ENCODE results near the gene MORC1. TPM values are rescaled to one million over a fixed set of nuclear protein-coding genes. Genes with fewer than 3 reads are reported as not detected.

MORC1 gene
- total RNA-seq, 1 donor from 2014 or later, result not detected

DNA sequence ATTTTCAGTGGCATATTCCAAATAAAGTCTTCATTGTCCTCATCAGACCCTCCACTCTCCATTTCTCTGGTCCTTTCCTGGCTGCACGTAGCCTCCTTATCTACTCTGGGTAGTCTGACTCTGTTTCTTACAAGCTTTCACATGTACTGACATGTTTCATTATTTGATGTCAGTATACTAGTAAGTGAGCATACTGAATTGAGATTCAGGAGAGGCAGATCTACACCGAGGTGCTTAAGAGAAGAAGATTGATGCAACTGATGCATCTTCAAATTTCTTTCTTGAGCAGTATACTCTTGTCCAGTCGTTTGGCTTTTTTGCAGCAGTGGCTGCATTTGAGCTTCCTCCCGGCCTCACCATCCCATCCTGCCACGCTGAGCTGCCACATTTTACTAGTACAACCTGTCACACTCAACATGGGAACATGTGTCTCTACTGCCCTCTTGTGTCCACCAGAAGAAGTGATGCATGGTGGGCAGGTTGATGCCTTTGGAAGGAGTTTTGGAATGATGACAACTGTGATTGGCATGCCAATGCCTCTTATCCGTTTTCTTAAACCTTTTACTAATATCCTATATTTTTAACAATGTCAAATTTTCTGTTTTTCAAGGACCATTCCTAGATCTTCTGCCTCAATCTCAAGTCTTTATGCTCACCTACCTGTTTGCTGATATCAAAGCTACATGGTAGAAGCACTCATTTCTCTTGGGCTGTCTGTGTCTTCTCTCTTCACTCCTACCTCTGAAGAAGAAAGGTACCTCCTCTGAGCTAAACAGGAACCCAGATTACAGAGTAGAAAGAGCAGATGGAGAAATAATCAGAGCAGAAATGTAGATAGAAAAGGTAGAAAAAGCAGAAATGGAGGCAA lies 202.9 kb downstream of the MORC1 start:
- Mint-ChIP-seq H3K36me3 (ENCODE audit: low read depth) (no peaks in the 10 kb centered on the region), H3K27me3 (ENCODE audit: low read depth) (peaks cover 18% of the 10 kb centered on the region), H3K4me1 (peaks cover 3% of the 10 kb centered on the region), H3K27ac (ENCODE audit: unreplicated experiment) (no peak overlapping the region), H3K4me3 (no peak overlapping the region), H3K9me3 (no peaks in the 10 kb centered on the region)
- TF ChIP-seq, protein P1, sequence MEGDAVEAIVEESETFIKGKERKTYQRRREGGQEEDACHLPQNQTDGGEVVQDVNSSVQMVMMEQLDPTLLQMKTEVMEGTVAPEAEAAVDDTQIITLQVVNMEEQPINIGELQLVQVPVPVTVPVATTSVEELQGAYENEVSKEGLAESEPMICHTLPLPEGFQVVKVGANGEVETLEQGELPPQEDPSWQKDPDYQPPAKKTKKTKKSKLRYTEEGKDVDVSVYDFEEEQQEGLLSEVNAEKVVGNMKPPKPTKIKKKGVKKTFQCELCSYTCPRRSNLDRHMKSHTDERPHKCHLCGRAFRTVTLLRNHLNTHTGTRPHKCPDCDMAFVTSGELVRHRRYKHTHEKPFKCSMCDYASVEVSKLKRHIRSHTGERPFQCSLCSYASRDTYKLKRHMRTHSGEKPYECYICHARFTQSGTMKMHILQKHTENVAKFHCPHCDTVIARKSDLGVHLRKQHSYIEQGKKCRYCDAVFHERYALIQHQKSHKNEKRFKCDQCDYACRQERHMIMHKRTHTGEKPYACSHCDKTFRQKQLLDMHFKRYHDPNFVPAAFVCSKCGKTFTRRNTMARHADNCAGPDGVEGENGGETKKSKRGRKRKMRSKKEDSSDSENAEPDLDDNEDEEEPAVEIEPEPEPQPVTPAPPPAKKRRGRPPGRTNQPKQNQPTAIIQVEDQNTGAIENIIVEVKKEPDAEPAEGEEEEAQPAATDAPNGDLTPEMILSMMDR (conservative IDR thresholded peaks at IDR 0.05), result peak; percentile 92
- peak; percentile 40 for DNase-seq (ENCODE audit: low read depth, low spot score)

GRCh38 chr3:108909799-108910198 lies 208.1 kb downstream of the MORC1 start:
- Mint-ChIP-seq H3K4me1 (peaks cover under 1% of the 10 kb centered on the region), H3K36me3 (ENCODE audit: low read depth) (no peaks in the 10 kb centered on the region), H3K27ac (ENCODE audit: unreplicated experiment) (no peak overlapping the region), H3K9me3 (no peaks in the 10 kb centered on the region), H3K4me3 (no peak overlapping the region), H3K27me3 (ENCODE audit: low read depth) (peaks cover 4% of the 10 kb centered on the region)
- no peak for DNase-seq (ENCODE audit: low read depth, low spot score)
- TF ChIP-seq, protein P1 (conservative IDR thresholded peaks at IDR 0.05), result no peak

Other genes with a start within 250 kb of the MORC1 start
- not detected in 2 replicates for gene GUCA1C, start 164.3 kb downstream of the MORC1 start, total RNA-seq
- not detected in 2 replicates for gene C3orf85, start 18.6 kb upstream of the MORC1 start, total RNA-seq
- gene DPPA2, start 198.4 kb upstream of the MORC1 start, total RNA-seq, result 0.86 and 1.1 TPM in 2 replicates
- gene DPPA4, start 219.4 kb upstream of the MORC1 start, total RNA-seq, result 142 and 155 TPM in 2 replicates